HT-29 (cell line): ENCODE results near the gene ABO. TPM values are rescaled to one million over a fixed set of nuclear protein-coding genes. Genes with fewer than 3 reads are reported as not detected.

Experiments
- DNase-seq: peaks from one replicate; pipeline ENCODE4 v3.0.0-alpha.2; 2015; ENCODE audit warnings: low spot score
- total RNA-seq: library from RNA; depleted of rRNA; stranded (reverse); fragments of >200 nt; shearing (Covaris generic); gene quantifications from 2 replicates; pipeline ENCODE4 v1.2.3, GENCODE V29; 2014

Gene ABO
- total RNA-seq, 1 experiment from 2014 or later = 3.1 TPM

- DNase-seq = no peak
These were observed 10.7 kb downstream of the ABO start for GRCh38 chr9:133264235-133264764.

DNA sequence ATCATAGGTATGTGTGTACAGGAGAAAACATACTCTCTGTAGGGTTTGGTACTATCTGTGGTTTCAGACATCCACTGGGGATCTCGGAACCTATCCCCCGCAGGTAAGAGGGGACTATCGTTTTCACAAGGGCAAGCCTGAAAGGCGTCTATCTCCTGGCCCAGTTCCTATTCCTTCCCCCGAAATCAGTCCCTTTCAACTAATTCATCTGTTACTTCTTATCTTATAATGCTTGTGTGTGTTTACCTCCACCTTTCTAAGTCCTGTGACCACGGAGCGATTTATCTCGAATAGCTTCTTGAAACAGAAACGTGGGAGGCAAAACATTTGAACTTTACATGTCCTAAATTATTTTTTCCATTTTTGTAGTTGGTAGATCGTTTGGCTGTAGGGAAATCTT is 11.4 kb downstream of the ABO start:
- DNase-seq = no peak

DNA sequence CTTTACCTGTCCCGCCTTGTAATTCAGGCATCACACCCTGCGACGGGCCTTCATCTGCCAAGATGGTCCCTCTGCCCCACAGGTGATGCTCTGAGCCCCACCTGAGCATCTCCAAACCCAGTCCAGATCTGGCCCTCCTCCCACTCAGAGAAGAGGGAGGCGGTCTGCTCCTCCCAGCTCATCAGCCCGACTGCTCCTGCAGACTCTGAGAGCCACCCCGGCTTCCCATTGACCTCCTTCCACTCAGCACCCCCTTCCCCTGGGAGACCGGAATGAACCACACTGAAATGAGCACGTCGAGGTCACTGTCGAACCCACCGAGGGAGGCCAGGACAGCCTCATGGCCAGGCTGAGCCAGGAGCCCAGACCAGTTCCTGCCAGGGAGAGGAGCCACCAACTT is 12.8 kb downstream of the ABO start:
- DNase-seq = no peak

DNA sequence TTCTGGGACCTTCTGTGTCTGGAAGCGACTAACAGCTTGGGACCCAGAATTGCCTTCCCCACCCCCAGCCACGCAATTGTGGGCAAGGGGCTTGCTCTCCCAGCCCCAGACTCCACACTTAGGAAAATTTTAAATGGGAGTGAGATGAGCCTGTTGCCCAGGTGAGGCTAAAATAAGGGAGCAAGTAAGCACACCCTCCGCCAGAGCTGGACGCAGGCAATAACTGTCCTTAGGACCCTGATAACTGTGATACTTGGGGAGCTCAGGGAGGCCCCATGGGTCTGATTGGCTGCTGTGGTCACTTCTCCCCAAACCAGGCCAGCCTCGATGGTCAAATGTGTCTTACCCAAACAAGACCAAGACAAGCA is 13.3 kb downstream of the ABO start:
- no peak for DNase-seq

DNA sequence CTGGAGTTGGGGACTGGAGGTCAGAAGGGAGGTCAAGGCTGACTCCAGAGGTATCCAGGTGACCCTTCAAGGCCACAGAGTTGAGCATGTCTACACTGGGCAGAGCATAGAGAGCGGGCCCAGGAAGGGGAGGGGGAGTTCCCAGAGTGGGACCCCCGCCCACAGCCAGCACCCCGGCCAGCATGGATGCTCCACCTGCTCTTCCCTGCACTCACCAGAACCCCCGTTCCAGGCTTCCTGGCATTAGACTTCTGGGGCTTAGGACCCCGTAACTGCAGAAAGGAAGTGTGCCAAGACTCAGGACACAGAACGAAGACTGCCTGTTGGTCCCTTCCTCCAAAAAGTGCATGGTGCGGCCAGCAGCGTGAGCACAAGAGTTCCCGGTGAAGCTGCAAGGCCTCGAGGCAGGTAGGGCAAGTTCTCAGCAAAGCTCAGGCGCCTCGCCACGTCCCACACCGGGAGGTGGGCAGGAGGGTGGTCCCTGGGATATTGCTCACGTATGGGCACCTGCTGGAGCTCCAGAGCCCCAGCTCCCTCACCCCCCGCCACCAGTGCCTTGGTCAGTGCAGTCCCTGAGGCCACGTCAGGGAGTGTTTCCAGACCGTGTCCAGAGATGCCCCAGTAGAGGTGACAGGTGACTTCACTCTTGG is 13.8 kb downstream of the ABO start:
- no peak for DNase-seq

DNA sequence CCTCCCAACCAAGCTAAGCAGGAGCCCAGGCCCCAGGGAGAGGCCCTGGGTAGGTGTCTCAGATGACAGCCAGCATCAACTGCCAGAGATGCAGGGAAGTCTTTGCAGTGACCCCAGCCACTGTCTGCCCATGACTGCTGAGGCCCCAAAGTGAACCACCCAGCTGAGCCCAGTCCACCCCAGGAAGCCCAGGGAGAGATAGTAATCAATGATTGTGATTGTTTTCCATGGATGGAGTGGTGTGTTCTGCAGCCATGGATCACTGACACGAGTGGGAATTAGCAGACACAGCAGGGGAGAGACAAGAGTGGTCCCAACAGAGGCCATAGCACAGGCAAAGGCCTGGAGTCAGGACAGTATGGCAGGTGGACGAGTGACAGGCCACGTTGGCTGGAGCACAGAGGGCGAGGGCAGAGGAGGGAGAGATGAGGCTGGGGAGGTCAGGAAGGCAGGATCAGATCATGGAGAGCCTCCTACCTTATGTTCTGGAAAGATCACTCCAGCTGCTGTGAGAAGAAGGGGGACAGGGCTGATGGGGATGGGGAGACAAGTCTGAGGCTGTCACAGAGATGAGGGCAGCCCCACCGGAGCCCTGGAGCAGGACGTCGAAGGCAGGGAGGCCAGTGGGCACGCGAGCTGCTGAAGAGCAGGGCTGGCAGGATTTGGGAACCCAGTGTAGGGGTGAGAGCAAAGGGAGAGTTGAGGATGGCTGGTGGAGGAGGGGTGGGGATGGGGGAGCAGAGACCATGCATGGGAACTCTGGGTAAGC is 14.5 kb downstream of the ABO start:
- DNase-seq = no peak

GRCh38 chr9:133258061-133259015 is 16.7 kb downstream of the ABO start:
- no peak for DNase-seq

DNA sequence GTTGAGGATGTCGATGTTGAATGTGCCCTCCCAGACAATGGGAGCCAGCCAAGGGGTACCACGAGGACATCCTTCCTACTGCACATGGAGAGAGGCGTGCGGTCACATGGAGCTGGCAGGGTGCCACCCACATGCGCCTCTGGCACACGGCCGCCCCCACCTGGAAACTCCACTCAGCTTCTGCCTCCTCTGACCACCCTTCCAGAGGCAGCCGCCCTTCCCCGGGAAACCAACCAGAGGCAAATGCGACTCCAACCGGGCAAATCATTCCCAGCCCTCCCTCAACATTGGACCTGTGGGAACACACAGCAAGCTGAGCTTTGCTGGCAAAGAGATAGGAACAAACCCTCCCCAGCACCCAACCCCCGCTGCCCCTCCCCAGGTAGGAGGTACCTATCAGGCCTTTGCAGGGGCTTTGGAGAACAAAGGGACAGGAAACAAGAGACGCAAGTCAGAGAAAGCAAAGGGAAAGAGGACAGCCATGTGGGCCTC is 17.5 kb downstream of the ABO start:
- DNase-seq = no peak

DNA sequence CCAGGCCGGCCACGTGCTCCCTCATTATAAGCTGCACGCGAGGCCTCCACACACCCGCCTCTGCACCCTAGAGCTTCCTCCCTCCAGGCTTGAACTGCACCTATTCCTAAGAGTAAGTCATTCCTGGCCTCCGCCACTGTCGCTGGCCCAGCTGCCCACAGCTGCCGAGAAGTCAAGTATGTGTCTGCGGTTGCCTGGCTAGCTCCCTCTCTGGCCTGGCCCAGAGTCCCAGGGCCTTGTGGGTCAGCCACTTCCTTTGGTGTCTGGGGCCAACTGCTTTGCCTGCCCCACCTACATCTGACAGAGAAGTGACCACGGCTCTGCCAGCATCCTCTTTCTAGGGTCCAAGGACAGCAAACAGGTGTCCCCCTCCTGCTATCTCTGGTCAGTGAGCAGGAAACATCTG is 18.3 kb downstream of the ABO start:
- DNase-seq = no peak

- no peak for DNase-seq
These were observed 18.9 kb downstream of the ABO start for GRCh38 chr9:133256136-133256461.

GRCh38 chr9:133255371-133256135 is 19.4 kb downstream of the ABO start:
- DNase-seq = no peak

DNA sequence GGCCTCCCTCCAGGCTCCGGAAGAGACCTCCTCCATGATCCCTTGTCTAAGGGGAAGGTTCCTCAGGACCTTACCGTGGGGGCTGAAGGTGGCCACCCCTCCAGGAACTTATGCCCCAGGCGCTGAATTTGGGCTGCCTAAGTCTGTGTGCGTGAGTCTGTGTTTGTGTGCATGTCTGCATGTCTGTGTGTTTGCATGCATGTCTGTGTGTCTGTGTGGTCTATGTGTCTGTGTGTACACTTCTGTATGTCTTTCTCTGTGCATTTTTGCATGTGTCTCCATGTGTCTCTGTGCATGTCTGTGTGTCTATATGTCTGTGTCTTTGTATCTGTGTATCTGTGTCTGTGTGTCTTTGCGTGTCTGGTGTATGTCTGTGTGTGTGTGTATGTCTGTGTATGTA is 20.5 kb downstream of the ABO start:
- DNase-seq = no peak

GRCh38 chr9:133253268-133253667 is 21.7 kb downstream of the ABO start:
- no peak for DNase-seq

DNA sequence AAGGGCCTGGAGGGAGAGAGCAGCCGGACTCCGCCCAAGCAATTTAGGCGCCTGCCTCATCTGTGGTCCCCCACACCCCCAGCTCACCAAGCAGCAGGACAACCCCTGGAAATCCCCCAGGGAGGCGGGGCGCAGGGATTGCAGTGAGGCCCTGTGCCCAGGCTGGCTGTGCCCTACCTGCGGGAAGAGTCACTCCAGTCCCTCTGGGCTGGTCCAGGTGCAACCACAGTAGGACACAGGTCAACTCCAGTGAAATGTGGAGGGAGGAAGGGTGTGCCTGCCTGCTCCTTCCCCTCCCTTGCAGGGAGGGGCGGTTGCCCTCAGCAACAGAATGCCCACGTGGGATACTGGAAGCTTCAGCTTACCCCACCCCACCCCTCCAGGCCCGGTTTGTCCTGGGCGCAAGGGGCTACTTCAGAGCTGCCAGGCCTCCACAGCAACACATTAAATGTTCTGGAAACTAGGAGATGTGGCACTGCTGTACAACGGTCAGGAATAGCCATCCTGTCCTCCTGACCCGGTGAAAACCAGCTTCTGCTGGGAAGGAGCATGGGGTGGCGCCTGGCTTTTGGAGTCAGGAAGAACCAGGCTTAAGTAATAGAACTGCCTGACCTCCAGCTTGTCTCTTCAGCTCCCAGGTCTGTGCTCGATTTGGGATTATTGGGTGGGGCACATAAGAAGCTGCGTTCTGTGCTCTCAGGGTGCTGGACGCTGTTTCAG is 22.5 kb downstream of the ABO start:
- peak; percentile 90 for DNase-seq

- DNase-seq = peak; percentile 12
These were observed 23.2 kb downstream of the ABO start for GRCh38 chr9:133251773-133252172.

GRCh38 chr9:133251221-133251620 is 23.8 kb downstream of the ABO start:
- peak; percentile 26 for DNase-seq

- DNase-seq = peak; percentile 85
These were observed 24.2 kb downstream of the ABO start for GRCh38 chr9:133250741-133251170.

DNA sequence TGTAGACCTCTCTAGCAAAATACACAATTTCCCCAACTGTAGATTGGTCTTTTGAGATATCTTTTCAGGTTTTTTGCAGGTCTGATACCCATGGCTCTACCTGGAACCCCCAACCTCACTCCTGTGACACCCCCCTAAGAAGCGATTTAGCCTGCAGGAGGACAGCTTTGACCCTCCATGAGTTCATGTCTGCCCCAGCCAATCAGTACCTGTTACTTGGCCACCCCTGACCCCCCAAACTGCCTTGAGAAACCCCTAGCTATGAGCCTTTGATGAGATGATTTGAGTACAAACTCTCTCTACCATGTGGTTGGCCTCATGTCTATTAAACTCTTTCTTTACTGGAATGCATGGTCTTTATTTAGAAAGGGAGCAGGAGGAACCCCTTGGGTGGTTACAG is 25.7 kb downstream of the ABO start:
- DNase-seq = no peak

DNA sequence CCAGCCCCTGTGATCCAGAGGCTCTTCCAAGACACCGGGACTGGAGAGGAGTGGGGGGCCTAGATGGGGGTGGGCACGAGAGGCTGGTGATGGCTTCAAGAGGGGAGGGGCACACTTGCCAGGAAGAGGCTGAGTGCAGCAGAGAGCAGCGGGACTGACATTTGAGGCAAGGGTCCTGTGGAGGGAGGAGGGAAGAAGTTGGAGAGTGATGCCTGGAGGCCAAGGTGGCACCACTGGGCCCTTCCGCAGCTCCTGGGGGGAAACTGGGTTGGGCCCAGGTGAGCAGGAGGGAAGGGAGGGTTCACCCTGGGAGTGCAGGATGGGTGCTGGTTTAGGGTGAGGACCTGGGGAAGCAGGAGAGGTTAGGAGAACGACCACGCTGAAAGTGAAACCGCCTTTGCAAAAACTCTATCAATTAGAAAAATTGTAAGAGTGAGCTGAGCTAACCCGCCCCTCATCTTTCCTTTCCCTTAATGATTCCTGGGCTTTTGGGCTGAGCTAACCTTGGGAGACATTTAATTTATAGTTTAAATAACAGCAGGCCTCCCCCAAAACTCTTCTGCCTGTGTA is 26.2 kb downstream of the ABO start:
- no peak for DNase-seq

DNA sequence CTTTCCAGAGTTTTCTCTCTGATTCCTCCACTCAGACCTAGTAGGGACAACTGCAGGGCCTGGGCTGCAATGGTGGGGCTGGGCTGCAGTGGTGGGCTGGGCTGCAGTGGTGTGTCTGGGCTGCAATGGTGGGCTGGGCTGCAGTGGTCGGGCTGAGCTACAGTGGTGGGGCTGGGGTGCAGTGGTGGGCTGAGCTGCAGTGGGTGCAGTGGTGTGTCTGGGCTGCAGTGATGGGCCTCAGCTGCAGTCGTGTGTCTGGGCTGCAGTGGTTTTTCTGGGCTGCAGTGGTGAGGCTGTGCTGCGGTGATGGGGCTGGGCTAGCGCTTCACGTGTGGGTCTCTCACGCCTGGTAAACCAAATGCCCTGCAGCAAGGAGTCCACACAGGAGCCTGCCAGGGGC is 27.4 kb downstream of the ABO start:
- no peak for DNase-seq
